CD4-positive, alpha-beta T cell treated with Interleukin-1 beta for 1 hour (primary cell): Measurements from ENCODE around the gene GABRA4.

Experiments used
- DNase-seq, 2 donors: peaks; one replicate each; pipeline ENCODE4 v3.0.0-alpha.2; 2020 to 2022

Gene GABRA4

DNA sequence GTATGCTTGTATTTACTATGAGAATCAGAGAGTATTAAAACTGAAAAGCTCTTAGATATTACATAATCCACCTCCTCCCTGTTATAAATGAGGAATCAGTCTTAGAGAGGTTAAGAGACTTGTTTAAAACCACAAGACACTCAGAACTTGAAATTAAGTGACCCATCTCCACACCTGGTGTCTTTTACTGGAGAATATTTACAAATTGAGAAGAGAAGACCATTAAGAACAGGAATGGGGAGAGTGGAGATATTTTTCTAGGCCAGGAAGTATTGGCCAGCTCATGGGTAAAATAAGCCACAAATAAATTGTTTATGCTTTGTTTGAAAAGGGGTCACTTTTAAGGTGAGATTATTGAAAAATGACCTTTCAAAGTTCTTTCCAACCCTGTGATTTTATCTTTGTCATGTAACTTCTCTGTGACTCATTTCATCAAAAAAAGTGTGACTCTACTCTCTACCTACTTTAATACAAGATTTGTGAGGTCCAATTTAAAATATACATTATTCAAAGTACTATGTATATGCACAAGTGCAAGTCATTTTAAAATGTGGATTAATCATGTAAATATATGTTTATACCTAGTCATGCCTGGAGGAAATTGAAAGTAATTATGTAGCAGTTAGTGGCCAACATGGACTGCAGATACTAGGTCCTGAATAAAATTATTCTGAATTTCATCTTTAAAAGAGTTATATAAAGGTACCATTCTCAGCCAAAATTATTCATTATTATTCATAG is 68.4 kb downstream of the GABRA4 start:
- no peak for DNase-seq

DNA sequence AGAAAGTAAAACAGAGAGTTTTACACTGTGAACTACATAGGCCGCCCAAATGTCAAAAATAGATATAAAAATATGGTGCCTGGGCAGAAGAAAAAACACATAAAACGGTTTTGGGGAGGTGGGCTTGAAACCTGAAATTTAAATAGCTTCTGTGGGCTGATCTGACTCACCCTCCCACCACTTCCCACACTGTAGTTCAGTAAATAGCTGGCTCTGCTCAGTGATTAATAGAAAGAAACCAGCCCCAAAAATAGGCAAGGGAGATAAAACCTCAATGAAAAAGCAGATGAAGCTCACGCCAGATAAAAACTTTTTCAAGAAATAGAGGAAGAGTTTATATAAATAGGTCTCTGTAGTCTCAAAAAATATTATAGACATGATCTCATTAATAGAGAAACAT is 71.2 kb downstream of the GABRA4 start:
- no peak for DNase-seq

DNA sequence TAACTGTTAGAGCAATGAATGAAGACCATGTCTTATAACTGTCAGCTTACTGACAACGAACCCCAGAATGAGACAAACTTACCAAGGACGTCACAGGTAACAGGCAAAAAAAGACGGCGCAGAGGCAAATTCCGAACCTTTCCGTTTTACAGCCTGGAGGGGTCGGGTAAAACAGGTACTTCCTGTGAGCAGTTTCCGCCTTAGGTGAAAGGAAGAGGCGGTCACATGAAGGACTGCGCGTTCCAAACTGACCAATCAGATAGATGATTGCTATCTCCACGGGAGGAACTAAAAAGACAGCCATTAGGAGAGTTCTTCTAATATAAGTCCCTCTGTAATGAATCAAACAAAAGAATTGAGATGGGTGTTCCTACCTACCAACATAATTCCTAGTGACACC is 84.3 kb downstream of the GABRA4 start, which contains the start of gene COX7B2:
TSS of gene COX7B2 (minus strand) at position 168 of the 400 bp plus-strand sequence. CDS start 174,053 bp downstream, outside the sequence.
- no peak for DNase-seq

DNA sequence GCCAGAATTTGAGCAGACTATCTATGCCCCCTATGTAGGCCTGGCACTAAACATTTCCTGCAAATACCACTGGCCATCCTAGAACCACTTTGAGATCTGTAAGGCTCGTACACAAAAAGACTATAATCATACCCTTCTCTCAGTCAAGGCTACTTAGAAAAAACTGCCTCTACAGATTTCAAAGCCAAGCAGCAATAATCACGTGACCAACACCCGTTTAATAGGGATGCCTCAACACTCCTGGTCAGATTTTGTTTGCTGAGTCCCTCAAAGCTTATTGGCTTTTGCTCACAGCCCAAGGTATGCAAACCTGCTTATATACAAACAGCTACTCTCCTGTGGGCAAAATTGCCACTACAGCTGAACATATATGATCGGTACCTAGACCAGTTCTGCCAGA is 85.2 kb downstream of the GABRA4 start:
- DNase-seq, result no peak

DNA sequence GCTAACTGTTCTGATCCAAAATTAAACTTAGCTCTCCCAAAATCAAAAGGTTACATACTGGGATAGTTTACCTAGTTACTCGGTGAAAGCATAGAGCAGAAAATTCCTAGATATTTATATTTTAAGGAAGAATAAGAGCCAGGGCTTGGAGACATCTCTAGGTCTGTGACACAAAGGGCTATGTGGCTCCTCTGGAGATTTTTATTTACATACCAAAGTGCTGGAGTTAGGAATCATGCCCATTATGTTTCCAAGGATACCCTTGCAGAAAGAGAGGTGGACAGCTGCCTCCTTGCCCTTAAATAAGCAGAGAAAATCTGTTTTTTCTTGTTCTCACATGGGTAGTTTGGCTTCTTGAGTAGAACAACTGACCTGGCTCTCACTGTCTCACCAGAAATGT is 93.3 kb downstream of the GABRA4 start:
- DNase-seq, result no peak

DNA sequence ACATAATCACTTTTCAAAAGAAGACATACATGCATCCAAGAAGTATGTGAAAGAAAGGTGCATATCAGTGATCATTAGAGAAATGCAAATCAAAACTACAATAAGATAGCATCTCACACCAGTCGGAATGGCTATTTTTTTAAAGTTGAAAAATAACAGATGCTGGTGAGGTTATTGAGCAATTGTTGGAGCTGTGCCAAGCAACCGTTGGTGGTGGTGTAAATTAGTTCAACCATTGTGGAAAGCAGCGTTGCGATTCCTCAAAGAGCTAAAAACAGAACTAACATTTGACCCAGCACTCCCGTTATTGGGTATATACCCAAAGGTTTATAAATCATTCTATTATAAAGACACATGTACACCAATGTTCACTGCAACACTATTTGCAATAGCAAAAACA is 98.6 kb downstream of the GABRA4 start:
- DNase-seq, result no peak

DNA sequence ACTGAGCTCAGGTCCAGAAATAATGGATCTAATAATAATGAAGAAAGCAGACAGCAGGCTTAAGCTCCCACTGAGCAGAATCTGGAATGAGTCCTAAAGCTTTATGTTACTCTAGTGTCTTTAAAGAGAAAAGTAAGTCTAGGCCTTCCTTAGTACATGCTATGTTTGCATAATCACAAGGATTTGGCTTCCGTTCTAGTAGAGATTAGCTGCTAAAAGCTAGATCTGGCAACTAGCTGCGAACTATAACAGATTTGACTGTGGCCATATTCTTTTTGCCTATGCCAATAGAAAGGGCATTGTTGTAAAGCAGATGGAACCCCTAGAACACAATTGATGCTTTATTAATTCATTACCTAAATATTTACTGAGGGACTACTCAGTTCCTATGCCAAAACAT is 103.3 kb downstream of the GABRA4 start:
- DNase-seq, result no peak

DNA sequence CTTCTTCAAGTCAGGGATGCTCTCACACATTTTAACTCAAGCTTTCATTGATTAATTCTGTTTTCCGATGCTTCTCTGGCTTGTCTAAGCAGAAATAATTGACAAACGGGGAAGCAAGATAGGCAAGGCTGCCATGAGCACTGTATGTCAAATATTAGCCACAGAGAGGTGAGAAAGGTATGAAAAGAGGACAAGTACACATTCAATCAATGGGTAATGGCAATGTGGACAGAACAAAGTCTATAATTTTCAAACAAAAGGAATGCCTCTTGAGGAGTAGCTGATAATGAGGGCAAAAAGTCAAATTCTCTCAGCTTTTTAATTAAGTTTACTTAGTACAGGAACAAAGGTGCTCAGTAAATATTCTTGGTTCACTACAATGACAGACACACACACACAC is 104.0 kb downstream of the GABRA4 start:
- DNase-seq, result no peak

DNA sequence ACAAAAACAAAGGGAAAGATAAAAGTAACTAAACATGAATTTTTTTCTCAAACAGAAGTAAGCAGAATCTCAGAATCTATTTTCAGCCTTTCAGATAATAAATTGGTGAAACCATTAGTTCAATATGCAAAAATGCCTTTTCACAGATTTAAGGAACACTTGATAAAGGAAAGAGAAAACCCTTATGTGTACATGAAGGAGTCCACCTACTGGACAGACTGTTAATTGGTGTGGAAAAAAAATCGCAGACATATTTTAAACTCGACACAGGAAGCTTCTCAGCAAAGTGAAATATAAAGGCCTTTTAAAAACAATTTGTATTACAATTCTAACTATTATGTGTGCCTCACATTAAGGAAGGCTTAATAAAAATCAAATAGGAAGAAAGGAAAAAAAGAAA is 106.7 kb downstream of the GABRA4 start:
- DNase-seq, result no peak

DNA sequence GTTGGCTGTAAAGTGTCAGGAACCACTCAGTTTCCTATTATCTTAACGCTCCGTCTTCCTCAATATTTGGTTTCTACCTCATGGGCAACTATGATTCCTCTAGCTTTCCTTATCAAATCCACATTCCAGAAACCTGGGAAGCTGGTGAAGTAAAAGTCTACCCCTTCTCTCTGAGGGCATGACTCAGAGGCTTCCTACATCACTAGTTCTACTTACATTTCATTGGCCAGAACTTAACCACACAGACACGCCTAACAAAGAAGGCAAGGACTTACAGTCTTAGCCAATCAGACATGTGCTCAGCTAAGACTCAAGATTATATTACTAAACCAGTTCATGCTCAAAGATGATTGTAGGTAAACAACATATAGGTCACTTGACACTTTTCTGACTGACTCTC is 114.7 kb downstream of the GABRA4 start:
- no peak for DNase-seq

DNA sequence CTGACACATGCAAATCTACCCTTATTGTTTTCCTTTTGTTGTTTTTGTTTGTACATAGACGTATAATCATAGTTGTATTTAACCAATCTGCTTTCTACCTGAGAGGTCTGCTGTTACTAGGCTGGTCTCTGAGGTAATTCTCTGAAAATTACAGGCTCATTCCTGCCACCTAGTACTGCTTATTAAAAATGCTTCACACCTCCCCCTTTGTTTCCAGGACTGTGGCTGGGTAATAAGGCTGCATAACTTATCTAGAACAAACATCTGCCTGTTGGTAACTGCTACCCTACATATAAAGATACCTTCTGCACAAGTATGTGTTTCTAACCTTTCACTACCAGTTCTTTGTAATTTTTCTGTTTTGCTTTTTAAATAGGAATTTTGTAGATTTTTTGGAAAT is 118.6 kb downstream of the GABRA4 start:
- no peak for DNase-seq

DNA sequence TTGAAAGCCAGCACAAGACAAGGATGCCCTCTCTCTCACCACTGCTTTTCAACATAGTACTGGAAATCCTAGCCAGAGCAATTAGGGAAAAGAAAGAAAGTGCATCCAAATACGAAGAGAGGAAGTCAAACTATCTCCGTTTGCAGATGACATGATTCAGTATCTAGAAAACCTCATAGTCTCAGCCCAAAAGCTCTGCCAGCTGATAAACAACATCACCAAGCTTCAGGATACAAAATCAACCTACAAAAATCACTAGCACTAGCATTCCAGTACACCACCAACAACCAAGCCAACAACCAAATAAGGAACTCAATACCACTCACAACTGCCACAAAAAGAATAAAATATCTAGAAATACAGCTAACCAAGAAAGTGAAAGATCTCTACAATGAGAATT is 123.0 kb downstream of the GABRA4 start:
- no peak for DNase-seq
